GM18519 (cell line): Measurements from ENCODE around the gene TSPO.

Experiments used
- ATAC-seq: cut with Tn5 transposase; IDR thresholded peaks from one replicate; pipeline ENCODE4 v1.9.1; 2021; ENCODE audit warnings: mild to moderate bottlenecking, moderate library complexity; ENCODE audit not compliant: unreplicated experiment, low FRiP score

TSPO gene

GRCh38 chr22:43157874-43158546, 6.7 kb downstream of the TSPO start:
- no peak for ATAC-seq

DNA sequence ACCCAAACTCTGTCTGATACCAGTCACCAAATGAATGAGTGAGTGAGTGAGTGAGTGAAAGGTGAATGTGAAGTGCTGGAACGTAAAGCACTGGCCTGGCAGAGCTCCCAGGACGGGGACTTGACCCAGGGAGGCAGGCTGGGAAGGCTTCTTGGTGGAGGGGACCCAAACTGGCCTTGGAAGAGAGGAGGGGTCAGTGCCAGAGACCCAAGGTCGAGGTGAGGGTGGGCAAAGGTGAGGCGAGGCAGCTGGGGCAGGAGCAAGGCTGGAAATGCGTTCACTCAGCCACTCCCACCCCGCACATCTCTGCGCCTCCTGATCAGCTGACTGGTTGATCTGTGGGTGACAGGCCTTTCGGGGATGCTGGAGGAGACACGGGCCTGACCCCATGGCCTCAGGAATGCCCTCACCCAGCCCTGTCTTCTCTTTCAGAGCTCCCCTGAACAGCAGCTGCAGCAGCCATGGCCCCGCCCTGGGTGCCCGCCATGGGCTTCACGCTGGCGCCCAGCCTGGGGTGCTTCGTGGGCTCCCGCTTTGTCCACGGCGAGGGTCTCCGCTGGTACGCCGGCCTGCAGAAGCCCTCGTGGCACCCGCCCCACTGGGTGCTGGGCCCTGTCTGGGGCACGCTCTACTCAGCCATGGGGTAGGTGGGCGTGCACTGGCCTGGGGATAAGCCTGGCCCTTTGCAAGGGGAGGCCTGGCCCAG, 7.6 kb downstream of the TSPO start:
- ATAC-seq = no peak

DNA sequence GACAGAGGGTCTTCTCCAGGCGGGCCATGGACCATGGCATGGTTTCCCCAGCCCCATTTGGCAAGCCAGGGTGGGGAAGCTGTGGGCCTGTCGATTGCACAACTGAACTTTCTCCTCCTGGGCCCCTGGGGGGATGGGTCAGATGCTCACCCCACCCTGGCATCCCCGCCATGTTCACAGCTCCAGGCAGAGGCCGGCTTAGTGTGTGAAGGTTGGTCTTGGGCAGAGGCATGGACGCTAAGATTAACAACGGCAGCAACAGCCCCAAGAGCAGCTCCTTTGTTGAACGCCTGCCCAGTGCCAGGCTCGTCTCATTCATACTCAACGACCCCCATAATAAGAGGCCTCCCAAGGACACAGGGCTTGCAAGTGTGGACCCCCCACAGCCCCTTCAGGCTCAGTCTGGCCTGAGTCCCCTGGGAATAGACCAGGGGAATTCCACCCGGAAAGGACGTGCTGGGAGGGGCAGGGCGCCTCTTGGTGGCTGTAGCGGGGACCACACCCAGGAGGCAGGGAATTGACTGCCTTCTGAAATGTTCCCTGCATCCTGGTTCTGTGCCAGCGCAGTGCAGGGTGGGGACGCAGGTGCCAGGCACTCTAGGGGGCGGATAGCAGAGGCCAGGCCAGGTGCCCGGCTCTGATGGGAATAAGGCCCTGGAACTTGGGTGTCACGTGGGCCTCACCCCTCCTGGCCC, 8.3 kb downstream of the TSPO start:
- no peak for ATAC-seq

GRCh38 chr22:43160497-43161126, 9.3 kb downstream of the TSPO start:
- ATAC-seq = no peak

GRCh38 chr22:43162412-43163150, 11.2 kb downstream of the TSPO start:
- ATAC-seq = no peak

- ATAC-seq = no peak
Observed at GRCh38 chr22:43163241-43163795, 12.0 kb downstream of the TSPO start.

- no peak for ATAC-seq
Observed at GRCh38 chr22:43164636-43165035, 13.3 kb downstream of the TSPO start.

DNA sequence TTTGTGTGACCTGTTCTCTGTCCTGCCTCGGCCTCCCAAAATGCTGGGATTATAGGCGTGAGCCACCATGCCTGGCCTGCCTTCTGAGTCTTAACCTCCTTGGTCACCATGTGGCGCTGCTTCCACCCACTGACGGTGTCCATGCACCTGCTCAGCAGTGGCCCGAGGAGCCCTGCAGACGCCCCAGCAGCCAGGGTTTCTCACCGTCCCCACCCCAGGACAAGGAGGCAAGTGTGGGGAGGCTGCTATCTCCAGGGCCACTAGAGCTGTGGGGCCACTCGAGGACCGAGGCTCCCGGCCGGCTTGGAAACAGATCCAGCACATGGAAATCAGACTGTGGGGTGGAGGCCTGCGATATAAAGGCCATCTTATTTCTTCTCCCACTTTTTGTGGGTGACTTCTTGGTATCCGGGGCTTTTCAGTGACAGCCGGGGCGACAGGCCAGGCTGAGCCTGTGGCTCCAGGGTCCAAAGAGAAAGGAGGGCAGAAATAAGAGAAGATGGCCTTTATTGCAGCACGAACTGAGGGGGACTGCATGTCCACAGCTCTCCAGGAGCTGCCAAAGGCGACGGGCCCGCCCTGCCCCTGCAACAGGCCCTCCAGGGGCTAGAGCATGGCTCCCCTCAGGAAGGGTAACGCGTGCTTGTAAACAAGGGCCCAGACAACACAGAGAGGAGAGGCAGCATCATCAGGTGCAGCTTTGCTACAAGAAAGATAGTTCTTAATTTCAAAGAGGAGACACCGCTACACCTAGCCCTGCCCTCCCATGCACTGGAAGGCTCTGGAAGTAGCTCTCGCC, 15.0 kb downstream of the TSPO start:
- ATAC-seq = no peak

DNA sequence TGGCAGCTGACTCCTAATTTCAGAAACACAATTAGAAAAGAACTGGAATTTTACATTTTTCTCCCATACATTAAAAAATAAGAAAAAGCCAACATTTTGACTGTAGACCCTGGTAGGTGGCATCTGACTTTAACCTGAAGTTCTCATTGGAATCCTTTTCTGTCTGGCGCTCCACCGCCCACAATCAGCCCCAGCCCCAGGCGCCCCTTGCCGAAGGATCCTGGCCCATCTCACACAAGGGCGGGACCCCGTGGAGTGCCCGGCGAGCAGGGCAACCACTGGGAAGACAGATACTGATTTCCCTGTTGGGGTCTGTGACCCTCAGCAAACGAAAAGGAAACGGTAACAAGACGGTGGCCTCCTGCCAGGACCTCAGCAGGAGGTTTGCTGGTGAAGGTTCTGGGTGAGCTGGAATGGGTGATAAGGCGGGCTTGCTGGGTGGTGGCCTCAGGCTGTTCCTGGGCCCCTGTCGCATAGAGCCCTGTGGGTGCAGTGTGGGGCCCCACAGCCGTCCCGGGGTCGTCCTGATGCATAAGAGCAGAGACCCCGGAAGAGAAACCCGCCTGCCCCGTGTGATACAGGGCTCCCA, 15.7 kb downstream of the TSPO start:
- ATAC-seq = no peak

DNA sequence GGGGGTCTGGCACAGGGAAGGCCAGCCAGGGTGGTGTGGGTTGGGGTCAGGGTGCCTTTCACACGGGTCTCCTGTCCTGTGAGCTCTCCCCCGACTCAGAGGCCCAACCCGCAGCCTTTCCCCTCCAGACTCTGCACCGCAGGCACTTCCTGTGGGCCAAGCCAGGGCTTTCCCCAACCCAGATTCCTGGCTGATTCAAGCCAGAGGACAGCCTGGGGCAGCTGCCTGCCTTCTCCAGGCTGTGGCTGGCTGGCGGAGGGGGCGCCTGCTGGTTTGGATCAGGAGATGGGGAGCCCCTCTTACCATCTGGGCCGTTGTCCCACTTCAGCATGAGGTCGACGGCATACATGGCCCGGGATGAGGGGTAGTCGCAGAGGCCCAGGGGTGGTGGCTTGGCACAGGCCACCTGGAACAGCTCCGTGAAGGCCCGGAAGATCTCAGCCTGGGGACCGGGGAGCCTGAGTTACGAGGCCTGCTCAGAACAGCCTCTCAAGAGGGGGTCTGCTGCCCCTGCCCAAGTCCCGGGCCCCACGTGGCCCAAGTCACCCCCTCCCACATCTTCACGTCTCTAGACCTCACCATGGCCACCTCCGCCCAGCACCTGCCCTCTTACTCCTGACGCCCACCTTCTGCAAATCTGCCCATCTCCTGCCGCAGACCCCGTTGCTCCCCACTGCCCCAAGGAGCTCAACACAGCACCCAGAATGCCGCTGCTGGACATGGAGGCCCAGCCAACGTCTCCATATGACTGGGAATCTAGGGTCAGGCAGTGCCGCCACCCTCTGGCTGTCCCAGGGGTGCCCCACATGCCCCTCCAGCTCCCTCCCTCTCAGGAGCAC, 17.3 kb downstream of the TSPO start:
- no peak for ATAC-seq

DNA sequence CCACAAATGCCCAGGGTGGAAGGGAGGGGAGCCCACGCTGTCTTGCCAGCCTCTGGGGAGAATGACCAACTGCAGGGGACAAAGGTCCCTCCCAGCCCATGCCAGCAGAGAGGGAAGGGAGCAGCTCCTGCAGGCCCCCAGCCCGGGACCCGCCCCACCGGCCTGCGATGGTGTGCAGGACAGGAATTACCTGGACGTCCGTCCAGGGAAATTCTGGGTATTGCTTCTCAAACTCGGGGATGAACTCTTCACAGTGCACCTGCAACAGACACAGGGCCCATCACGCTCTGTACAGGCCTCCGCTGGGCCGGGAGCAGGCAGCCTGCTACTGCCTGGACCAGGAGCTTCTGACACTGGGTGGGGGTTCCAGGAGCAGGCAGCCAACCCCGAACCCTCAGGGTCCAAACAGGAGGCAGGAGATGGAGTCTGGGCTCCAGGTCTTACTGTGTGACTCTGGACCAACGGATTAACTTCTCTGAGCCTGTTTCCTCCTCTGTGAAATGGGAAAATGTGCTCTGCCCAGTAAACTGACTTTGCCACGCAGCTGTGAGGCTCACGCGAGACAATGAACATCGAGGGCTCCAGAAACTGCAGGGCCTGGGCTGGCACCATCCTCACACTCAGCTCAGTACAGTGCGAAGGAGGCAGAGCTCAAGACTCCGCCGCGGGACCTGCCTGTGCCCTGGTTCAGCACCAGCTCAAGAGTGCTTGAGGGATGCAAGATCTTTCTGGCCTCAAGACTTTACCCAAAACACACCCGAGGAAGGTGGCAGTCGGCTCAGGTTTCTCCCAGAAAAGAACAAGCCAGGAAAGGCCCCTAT, 18.2 kb downstream of the TSPO start:
- no peak for ATAC-seq

DNA sequence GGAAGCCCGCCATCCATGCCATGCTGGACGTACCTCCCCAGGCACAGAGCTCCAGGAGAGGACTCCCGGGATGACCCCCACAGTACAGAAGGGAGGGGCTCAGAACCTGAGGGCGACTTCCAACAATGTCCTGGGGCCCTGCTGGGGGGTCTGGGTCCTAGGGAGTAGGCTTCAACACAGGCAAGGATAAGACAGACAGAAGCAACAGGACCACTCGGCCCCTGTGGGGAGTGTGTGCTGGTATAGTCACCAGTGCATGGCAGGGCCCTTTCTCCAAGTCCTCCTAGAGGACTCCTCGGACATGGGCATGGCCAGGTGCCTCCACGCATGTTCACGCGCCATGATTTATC, 18.7 kb downstream of the TSPO start:
- ATAC-seq = no peak

- no peak for ATAC-seq
Observed at GRCh38 chr22:43171019-43171491, 19.7 kb downstream of the TSPO start.

GRCh38 chr22:43171607-43172006, 20.2 kb downstream of the TSPO start:
- no peak for ATAC-seq

DNA sequence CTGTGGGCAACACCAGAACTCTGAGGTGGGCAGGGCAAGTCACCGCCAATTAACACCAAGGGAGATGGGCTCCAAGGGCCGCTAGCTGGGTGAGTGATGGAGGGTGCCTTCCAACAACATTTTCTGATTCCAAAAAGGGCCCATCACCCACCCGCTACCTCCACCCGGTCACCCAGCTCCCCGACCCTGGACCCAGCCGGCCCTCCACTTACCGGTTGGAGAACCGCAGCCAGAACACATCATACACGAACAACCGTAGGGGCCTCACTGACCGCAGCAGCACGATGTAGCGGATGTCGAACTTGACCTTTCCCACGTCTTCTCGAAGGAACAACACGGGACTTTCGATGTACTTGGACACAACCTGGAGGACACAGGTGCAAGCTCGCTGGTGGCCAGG, 20.8 kb downstream of the TSPO start:
- ATAC-seq = no peak

GRCh38 chr22:43173566-43173965, 22.2 kb downstream of the TSPO start:
- no peak for ATAC-seq

DNA sequence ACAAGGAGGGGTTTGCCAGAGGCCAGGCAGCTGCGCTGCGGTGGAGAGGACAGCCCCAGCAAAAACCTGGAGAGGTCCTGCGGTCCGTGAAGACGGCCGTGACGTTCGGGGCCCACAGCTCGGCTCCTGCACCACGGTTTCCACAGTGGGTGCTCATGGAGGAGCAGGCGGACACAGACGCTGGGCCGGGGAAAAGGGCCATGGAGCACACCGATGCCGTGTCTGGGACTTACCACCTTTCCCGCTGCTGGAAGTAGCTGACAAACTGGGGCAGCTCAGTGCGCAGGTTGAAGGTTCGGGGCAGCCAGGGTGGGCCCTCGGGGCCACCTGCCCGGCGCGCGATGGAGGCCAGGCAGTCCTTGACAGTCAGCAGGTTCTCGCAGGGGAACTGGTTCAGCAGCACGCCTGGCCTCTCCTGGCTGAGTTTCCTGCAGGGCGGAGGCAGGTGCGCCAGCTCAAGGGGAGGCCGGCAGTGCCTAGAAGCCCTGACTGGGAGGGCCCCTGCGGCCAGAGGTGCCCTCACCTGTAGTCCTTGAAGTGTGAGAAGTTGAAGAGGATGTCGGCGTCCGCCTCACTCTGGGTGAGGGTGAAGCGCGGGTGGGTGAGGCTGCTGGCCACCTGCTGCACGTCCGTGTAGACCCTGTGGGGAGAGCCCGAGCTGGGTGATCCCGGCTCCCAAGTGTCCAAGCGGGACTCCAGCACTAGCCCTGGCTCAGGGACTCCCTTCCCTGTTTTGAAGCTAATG, 22.8 kb downstream of the TSPO start:
- no peak for ATAC-seq
